Stimulated activated CD4-positive, alpha-beta T cell treated with anti-CD3 and anti-CD28 coated beads, Interleukin-1b, Interleukin-23, amount 100 ng/mL, for 24 hours (primary cell): ENCODE measurements around the gene GNA14.
A peak's percentile ranks its signal among the peaks of the same experiment; 100 is the strongest.
"Not testable (repeated sequence)": the region's sequence is repeated elsewhere in the genome, so short reads cannot be mapped to it uniquely, and the experiment has no call there.

ENCODE experiments used
- DNase-seq, 4 experiments: peaks; one replicate each; pipeline ENCODE4 v3.0.0-alpha.2; 2020; ENCODE audit warnings: low read depth in 4 of 4, low spot score in 1 of 4

GNA14 gene

DNA sequence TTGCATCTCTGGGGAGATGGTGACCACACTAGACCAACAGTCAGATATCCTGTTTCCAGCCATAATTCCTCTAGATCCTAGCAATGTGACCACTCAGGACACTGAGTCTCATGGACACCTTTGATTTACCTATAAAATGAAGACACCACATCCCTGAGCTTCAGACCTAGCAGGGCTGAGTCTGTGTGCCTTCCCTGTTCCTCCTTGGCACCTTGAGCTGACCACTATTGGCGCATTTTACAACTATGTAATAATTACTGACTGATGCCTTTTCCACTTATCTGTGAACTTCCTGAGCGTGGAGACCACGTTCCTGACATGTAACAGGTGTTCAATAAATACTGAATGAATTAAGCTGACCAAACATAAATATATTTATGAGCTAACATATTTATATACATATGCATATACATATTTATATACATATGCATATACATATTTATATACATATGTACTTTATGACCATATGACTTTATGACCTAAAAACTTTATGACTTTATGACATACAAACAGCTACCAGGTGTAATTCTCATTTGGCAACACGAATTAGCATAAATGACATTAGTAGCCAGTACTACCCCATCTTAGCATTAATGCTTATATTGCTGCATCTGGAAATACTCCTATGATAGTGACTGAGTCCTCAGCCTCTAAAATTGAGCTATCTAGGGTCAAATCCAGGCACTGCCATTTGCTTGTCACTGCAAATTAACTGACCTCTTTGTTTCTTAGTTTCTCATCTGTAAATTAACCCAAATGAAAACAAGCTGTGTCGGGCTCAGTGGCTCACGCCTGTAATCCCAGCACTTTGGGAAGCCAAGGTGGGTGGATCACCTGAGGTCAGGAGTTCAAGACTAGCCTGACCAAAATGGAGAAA, 150.6 kb downstream of the GNA14 start:
- no peak for DNase-seq

DNA sequence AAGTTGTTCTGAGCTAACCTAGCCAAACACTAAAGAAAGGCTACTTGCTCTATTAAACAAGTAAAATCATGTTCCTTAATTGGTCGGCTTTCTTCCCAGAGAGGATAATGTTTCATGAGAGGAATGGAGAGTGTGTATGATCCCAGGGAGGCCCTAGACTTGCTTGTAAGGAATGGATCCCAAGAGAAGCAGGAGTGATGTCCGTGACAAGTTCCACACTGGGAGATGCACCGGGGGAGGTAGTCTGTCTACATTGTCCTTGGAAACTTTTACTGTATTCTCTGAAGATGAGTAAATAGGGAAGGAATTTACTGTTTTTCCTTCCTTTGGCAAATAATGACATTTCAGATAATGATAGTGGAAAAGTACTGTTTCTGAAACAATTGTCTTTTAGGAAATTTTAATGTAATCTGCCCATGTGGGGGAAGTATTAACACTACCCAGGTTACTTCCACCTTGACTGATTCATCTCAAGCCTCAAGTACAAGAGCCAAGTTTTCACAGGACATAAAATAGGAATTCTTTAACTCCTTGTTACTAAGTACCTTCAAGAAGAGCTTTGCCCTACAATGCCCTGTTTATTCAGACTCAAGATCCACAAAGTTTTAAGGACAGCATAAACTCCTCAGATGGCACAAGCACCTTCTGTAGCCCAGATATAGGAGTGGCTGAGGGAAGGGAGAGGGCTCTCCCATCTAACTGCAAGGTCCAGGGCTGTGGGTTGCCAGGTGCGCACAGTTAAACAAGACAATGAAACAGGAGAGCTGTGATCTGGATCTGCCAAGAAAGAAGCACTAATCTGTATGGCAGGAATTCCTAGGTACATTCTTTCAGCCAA, 152.1 kb downstream of the GNA14 start:
- no peak for DNase-seq

DNA sequence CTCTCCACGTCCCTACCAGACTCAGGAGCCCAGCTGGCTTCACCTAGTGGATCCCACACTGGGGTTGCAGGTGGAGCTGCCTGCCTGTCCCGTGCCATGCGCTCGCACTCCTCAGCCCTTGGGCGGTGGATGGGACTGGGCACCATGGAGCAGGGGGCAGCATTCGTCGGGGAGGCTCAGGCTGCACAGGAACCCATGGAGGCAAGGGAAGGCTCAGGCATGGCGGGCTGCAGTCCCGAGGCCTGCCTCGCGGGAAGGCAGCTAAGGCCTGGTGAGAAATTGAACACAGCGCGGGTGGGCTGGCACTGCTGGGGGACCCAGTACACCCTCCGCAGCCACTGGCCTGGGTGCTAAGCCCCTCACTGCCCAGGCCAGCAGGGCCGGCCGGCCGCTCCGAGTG, 157.8 kb downstream of the GNA14 start:
- DNase-seq = not testable (repeated sequence)

DNA sequence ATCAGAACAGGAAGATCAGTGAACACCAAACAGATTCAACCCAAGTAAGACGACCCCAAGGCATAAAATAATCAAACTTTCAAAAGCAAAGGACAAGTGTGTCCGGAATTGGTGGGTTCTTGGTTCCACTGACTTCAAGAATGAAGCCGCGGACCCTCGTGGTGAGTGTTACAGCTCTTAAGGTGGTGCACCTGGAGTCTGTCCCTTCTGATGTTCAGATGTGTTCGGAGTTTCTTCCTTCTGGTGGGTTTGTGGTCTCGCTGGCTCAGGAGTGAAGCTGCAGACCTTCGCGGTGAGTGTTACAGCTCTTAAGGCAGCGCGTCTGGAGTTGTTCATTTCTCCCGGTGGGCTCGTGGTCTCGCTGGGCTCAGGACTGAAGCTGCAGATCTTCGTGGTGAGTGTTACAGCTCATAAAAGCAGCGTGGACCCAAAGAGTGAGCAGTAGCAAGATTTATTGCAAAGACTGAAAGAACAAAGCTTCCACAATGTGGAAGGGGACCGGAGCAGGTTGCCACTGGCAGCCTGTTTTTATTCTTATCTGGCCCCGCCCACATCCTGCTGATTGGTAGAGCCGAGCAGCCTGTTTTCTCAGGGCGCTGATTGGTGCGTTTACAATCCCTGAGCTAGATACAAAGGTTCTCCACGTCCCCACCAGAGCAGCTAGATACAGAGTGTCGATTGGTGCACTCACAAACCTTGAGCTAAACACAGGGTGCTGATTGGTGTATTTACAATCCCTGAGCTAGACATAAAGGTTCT, 158.5 kb downstream of the GNA14 start:
- not testable (repeated sequence) for DNase-seq

DNA sequence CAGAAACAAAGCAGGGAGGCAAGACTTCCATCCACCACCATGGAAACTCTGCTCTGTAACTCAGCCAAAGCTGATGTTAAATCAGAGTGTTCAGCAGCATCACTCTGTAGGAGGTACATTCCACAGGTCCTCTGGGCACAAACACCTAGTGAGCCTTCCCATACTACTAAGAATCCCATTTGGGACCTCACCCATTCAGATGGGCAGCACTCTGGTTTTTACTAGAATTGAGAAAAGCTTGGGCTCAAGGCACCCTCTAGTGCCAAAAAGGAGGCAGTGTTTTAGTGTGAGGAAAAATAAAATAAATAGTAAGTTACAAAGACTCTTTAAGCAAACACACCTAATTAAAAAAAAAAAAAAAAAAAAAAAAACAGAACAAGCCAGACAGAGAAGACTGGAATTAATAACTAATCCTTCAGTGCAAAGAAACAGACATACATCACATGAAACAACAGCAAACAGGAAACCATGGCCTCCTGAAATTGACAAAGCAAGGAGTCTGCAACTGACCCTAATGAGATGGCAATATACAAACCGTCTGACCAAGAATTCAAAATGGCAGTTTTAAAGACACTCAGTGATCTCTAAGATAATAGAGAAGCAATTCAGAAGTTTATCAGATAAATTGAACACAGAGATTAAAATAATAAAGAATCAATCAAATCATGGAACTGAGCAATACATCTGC, 159.5 kb downstream of the GNA14 start:
- DNase-seq = no peak

DNA sequence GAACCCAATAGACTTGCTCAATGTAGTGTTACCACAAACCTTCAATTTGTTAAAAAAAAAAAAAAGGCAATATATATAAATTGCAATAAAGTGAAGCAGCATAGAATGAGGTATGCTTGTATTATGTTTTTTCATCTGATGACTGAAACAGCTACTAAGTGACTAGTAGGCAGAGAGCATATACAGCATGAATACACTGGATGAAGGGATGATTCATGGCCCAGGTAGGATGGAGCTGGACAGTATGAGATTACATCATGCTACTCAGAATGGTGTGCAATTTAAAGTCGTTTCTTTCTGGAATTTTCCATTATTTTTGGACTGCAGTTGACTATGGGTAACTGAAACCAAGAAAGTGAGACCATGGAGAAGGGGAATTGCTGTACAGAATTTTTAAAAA, 161.2 kb downstream of the GNA14 start:
- DNase-seq = no peak

DNA sequence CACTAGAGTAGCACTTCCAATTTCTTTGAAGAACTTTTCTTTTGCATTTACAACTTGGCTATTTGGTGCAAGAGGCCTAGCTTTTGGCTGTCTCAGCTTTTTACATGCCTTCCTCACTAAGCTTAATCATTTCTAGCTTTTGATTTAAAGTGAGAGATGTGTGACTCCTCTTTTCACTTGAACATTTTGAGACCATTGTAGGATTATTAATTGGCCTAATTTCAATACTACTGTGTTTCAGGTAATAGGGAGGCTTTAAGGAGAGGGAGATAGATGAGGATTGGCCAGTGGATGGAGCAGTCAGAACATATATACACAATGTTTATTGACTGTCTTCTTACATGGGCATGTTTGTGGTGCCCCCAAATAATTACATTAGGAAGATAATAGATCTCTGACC, 161.7 kb downstream of the GNA14 start:
- DNase-seq = no peak

DNA sequence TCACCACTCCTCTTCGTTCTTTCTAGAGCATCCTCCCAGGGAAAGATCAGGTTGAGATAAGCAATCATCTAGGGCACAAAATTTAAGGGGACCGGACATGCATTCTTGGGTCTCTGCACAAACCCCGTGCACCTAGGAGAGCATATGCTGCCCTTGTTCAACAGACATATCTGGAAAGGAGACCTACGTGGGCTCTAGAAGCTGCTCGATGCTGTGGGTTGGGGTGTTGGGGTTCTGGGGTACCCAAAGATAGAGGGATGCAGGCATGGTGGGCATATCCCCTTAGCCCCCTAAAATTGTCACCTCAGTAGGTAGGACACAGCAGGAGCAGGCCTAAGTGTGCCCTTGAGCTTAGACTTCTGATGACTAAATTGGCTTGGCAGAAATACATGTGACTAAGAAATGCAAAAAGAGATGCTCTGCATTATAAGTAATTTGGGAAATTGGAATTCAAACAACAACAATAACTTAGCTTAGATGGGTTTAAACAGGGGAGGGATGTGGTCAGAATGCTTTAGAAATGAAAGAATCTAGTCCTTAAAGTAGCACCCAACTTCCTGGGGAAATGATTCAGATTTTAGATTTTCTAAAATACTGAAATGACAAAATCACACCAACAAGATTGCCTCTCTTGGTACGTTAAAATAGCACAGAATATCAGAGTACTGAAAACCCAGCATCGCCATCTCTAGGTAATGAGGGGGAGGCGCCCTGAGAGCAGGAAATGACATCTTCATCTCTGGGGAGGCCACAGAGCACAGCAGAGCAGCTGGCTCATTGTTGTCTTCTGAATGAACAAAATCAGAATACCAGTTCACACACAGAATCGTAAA, 172.3 kb downstream of the GNA14 start:
- DNase-seq = peak in 1 of 4 experiments; percentile 47

DNA sequence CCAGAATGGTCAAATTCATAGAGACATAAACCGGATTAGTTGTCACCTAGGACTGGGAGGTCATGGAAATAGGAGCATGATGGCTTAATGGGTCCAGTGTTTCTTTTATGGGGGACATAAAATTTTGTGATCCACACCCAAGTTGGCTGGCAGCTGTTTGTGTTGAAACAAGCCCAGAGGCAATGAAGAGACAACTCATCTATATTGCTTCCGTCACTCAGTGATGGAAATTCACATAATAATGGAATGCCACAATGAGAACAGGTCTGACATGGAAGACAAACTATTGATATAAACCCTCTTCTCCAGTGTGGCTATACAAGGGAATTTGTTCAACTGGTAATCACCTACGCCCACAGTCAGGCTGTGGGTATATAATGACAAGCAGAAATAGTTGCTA, 173.2 kb downstream of the GNA14 start:
- DNase-seq = no peak

DNA sequence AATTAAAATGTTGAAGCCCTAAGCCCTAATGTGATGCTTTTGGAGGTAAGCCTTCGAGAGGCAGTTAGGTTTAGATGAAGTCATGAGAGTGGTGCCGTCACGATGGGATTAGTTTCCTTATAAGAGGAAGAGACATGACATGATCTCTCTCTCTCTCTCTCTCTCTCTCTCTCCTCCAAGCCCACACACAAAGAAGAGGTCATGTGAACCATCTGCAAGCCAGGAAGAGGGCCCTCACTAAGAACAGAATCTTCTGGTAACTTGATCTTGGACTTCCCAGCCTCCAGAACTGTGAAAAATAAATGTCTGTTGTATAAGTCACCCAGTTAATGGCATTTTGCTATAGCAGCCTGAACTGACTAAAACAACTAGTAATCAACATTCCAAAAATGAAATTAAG, 175.5 kb downstream of the GNA14 start:
- no peak for DNase-seq

DNA sequence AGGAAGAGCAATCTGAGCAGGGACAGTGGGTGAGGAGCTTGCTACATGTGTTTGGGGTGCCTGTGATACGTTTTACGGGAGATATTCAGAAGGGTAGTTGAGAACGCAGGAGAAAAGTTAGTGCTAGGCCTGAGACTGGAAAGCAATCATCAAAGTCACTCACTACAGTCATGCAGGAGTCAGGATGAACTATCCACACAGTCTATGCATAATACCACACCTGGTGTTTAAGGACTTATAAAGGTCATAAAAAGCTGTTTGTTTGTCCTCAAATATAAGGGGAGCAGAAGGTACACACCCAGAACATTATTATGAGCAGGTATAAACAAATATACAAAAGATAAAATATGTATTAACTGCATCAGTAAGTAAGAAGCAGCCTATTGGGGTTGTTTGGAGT, 176.6 kb downstream of the GNA14 start:
- DNase-seq = no peak

DNA sequence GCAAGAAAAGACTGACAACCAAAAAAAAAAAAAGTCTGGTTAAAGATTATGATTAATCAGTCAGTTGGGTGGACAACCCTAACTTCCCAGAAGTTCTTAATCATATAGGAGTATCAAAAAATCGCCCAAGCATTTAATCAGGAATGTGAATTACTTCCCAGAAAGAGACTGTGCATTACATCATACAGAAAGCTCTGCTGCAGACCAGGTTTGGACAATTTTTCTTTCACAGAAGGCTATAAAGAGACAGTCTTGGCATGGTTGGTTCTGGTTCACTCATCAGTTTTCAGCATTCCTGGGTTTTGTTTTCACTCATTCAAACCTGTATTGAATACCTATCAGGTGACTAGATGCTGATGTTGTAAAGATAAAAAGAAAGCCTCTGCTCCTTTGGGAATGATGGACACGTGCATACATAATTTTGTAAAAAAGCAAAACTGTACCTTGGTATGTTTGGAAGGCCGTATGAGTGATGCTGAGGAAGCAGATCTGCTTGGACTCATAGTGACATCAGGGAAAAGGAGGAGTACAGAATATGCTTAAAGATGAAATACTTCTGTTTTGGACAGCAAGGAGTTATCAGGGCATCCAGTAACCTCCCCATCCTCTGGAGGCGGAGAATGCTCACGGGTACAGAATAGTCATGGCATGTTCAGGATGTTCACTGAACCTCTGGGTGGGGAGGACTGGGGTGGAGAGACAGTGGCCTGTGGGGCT, 178.4 kb downstream of the GNA14 start:
- DNase-seq = no peak

DNA sequence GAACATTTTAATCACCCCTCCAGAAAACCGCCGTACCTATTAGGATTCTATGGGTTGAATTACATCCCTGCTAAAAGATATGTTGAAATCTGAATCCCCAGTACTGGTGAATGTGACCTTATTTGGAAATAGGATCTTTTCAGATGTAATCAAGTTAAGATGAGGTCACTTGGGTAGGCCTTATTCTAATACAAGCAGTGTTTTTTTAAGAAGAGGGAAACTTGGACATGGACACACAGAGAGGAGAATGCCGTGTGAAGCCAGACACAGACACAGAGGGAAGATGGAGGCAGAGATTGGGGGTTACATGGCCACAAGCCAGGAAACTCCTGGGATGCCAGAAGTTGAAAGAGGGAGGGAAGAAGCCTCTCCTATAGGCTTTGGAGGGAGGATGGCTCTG, 183.5 kb downstream of the GNA14 start:
- DNase-seq = no peak

DNA sequence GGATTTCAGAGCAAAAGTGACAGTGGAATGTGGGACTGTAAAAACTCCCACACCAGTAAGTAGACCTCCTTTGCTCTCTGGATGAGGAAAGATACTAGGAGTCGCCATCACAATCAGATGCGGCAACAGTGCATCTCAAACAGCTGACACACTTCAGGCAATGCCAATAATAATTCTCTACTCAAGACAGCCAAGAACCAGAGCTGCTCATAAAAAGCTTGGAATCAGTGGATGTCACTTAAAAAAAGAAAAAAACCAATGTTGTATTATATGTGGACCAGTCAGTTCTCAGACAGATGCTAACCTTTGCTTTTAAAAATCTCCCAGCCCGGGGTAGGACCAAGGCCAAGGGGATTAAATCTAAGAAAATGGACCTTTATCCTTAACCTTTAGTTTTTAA, 185.0 kb downstream of the GNA14 start:
- no peak for DNase-seq

DNA sequence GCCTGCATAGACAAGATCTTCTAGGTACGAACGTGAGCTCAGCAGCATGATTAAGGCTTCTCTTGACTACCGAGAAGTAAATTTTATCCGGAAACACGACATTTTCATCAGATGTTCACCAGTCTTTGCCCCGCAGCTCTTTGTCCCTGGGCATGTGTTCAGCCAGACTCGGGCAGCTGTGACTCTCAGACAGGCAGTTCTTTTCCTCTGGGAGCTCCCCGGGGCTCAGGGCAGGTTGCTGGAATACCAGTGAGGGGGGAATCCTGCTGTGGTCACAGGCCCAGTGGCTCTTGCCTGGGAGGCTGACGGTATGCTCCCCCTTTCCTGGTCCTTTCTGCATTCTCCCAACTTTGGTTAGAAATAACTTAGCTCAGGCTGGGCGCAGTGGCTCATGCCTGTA, 186.1 kb downstream of the GNA14 start:
- no peak for DNase-seq

DNA sequence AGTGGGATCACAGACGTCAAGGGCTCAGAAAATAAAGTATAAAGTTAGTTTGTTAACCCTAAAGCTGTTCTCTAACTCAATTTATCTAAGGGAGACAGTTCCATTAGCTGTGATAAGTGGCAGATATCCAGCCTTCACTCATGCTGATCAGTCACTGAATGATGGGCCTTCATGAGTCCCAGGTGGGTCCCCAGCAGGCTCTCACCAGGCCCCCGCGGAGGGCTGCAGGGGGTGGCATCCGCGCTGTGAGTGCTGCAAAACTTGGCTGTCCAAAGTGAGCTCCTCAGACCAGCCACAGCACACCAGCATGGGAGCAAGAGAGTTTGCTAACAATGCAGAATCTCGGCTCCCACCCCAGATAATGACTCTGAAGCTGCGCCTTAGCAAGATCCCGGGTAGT, 187.2 kb downstream of the GNA14 start:
- no peak for DNase-seq

DNA sequence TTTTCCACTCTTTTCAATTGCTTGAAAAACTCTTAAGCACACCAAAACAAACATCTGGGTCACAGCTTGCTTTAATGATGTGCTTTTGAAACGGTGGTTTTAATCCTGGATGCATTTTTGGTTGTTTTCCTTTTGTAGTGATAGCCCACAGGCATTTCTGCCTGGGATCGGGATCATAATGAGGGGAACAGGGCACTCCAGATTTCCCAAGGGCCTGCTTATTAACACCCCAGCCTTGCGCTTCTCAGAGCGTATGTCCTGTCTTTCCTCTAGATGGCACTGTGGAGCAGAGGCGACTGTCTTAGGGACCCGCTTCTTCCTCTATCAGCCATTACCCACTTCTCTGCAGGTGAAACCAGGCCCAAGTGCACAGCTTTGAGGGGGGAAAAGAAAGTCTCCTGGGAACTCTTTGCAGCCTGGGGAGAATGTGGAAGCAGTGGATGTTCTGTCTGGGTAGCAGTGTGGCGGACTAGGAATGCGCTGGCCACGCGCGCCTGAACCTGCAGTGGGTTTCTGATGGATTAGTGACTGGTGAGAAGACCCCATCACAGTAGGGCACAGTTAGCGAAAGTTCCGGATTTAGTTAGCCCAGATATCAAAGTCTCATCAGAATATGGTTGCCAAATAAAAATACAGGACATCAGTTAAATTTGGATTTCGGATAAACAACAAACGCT, 190.1 kb downstream of the GNA14 start:
- peak; percentile 27 to 38 (median 36) for DNase-seq

DNA sequence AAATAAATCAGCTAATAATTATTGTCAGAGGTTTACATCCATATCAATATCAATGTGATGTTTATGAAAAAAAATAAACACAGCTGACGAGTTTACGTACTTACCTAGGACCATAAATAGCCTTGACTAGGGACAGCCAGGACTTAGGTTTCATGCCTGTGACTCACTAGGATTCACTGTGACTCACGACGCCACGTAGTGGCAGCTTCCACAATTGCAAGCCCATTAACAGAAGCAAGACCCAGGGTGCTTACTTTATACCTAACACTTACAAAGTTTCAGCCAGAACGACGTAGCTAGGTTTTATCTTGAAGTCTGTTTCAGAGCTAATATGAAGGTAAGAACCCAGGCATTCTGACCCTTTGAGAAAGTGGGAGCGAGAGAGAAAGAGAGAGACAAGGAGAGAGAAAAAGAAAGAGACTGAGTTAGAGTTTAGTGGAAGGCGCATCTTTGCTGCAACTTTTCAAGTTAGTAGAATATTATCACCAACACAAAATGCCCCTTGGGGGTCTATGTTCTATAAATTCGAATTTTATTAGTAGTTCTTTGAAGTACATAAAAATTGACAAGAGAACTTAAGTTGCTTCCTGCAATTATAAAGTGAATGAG, 191.2 kb downstream of the GNA14 start:
- peak; percentile 64 to 75 (median 70) for DNase-seq
